Measurements from ENCODE around the gene NWD2.

DNA sequence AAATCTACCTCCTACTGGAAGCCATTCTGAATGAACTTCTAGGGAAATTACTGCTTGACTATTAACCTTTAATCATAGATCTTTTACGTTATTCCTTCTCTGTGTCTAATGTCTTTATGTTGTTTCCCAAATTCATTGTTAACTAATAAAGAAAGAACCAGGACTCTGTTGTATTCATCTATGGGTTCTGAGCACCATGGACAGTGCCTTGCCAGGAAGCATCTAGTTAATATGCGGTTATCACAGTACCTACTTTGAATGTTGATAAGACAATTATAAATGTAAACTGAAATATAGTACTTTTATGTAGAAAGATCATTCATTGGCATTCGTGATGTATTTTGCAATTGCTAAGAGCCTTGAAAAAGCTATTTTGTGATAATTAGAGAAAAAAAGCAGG lies 23.8 kb downstream of the NWD2 start:
- TF ChIP-seq, protein P1, sequence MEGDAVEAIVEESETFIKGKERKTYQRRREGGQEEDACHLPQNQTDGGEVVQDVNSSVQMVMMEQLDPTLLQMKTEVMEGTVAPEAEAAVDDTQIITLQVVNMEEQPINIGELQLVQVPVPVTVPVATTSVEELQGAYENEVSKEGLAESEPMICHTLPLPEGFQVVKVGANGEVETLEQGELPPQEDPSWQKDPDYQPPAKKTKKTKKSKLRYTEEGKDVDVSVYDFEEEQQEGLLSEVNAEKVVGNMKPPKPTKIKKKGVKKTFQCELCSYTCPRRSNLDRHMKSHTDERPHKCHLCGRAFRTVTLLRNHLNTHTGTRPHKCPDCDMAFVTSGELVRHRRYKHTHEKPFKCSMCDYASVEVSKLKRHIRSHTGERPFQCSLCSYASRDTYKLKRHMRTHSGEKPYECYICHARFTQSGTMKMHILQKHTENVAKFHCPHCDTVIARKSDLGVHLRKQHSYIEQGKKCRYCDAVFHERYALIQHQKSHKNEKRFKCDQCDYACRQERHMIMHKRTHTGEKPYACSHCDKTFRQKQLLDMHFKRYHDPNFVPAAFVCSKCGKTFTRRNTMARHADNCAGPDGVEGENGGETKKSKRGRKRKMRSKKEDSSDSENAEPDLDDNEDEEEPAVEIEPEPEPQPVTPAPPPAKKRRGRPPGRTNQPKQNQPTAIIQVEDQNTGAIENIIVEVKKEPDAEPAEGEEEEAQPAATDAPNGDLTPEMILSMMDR (conservative IDR thresholded peaks at IDR 0.05 in 1 of 2, IDR thresholded peaks at IDR 0.05 in 1 of 2; ENCODE audit: extremely low read depth in 1 of 2, insufficient read depth in 1 of 2, low read depth in 1 of 2, low read length in 2 of 2): no peak
- no peak for TF ChIP-seq EZH2 (IDR thresholded peaks at IDR 0.05; ENCODE audit: borderline replicate concordance, low read length)

Data from mammary epithelial cell (primary cell).